ENCODE results near the gene TRAIP. TPM values are rescaled to one million over a fixed set of nuclear protein-coding genes. Genes with fewer than 3 reads are reported as not detected.
A peak's percentile ranks its signal among the peaks of the same experiment; 100 is the strongest.
"Not testable (repeated sequence)": the region's sequence is repeated elsewhere in the genome, so short reads cannot be mapped to it uniquely, and the experiment has no call there.

The TRAIP gene
- total RNA-seq, 6 experiments from 2014 or later, result 3.4 to 7.5 (median 6.3) TPM

DNA sequence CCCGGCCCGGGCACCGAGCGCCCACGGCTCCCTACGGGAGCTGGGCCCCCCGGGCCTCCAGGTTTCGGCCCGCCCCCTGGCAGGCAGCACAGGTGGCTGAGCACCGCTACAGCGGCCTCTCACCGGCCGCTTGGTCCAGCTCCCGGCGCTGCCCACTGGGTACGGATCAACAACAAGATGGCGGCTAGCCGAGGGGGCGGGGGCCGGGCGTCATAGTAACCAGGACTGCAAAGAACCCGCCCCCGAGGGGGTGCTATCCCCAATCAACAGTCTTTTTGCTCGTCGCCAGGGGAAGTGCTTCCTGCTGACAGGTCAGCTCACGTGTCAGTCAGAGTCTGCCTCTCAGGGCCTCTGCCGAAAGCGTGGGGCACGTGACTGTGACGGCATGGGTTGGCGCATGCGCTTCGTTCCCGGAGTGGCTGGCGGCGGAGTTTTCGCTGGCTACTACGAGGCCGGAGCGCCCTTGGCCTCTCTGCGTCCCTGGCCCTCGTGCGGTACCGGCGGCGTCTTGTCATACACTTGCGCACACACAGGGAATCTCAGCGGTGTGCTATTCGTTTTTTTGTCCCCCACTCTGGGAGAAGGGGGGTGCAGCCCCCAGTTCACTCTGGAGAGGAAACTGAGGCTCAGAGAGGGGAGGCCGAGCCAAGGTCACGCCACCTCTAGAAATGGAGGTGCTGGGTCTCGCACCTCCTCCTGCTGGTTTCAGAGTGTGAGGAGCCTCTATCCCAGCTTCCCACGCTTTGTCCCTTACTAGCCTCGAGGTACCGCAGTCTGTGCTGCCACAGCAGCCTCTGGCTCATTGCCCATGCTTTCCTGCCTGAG is 69.8 kb downstream of the TRAIP start, which contains the start of gene IP6K1:
Gene IP6K1 (minus strand): TSS at position 186 of the 825 bp plus-strand sequence. CDS start 38,502 bp downstream, outside the sequence.
- H3K9me3 Mint-ChIP-seq, result no peaks in the 10 kb centered on the region
- H3K27me3 Mint-ChIP-seq (ENCODE audit: insufficient read depth), result peaks cover 2% of the 10 kb centered on the region
- peaks cover 34% of the 10 kb centered on the region for H3K4me1 Mint-ChIP-seq (ENCODE audit: low read depth)
- DNase-seq, result peak; percentile 100
- H3K36me3 Mint-ChIP-seq (ENCODE audit: low read depth), result peaks cover 13% of the 10 kb centered on the region
- H3K4me3 Mint-ChIP-seq, result peak within 1 kb of the TSS; percentile 97
- H3K27ac Mint-ChIP-seq, result peak within 1 kb of the TSS; percentile 92
- TF ChIP-seq, protein P1, sequence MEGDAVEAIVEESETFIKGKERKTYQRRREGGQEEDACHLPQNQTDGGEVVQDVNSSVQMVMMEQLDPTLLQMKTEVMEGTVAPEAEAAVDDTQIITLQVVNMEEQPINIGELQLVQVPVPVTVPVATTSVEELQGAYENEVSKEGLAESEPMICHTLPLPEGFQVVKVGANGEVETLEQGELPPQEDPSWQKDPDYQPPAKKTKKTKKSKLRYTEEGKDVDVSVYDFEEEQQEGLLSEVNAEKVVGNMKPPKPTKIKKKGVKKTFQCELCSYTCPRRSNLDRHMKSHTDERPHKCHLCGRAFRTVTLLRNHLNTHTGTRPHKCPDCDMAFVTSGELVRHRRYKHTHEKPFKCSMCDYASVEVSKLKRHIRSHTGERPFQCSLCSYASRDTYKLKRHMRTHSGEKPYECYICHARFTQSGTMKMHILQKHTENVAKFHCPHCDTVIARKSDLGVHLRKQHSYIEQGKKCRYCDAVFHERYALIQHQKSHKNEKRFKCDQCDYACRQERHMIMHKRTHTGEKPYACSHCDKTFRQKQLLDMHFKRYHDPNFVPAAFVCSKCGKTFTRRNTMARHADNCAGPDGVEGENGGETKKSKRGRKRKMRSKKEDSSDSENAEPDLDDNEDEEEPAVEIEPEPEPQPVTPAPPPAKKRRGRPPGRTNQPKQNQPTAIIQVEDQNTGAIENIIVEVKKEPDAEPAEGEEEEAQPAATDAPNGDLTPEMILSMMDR (IDR thresholded peaks at IDR 0.05), result peak; percentile 32; the same call in 1 of the 2 replicates

GRCh38 chr3:49785565-49786356 is 70.6 kb downstream of the TRAIP start:
- peaks cover 13% of the 10 kb centered on the region for H3K36me3 Mint-ChIP-seq (ENCODE audit: low read depth)
- TF ChIP-seq, protein P1 (IDR thresholded peaks at IDR 0.05), result no peak
- H3K27ac Mint-ChIP-seq, result peak overlapping the region; percentile 82
- peak overlapping the region; percentile 97 for H3K4me3 Mint-ChIP-seq
- peak; percentile 36 for DNase-seq
- no peaks in the 10 kb centered on the region for H3K9me3 Mint-ChIP-seq
- H3K4me1 Mint-ChIP-seq (ENCODE audit: low read depth), result peaks cover 32% of the 10 kb centered on the region
- peaks cover 2% of the 10 kb centered on the region for H3K27me3 Mint-ChIP-seq (ENCODE audit: insufficient read depth)

DNA sequence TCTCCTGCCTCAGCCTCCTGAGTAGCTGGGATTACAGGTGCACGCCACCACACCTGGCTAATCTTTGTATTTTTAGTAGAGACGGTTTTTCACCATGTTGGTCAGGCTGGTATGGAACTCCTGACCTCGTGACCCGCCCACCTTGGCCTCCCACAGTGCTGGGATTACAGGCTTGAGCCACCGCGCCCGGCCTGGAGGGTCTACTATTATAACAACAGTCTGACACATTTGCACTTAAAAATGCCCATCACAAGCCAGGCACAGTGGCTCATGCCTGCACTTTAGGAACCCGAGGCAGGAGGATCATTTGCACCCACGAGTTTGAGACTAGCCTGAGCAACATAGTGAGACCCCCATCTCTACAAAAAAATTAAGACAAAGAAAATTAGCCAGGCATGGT is 74.1 kb downstream of the TRAIP start:
- H3K27ac Mint-ChIP-seq; H3K4me3 Mint-ChIP-seq; DNase-seq; H3K27me3 Mint-ChIP-seq (ENCODE audit: insufficient read depth); H3K9me3 Mint-ChIP-seq: not testable (repeated sequence)
- H3K36me3 Mint-ChIP-seq (ENCODE audit: low read depth), result peaks cover 23% of the 10 kb centered on the region
- peaks cover 35% of the 10 kb centered on the region for H3K4me1 Mint-ChIP-seq (ENCODE audit: low read depth)

- Mint-ChIP-seq H3K36me3 (ENCODE audit: low read depth) (peaks cover 23% of the 10 kb centered on the region), H3K4me1 (ENCODE audit: low read depth) (peaks cover 28% of the 10 kb centered on the region), H3K9me3 (no peaks in the 10 kb centered on the region), H3K4me3 (no peak overlapping the region), H3K27me3 (ENCODE audit: insufficient read depth) (peaks cover under 1% of the 10 kb centered on the region; the same call in 1 of the 2 replicates), H3K27ac (0 out of 2 replicates have a peak overlapping the region, but pooled peaks have one; percentile 21)
- no peak for DNase-seq
- TF ChIP-seq, protein P1 (IDR thresholded peaks at IDR 0.05), result no peak
Measured at GRCh38 chr3:49781415-49782199, 74.8 kb downstream of the TRAIP start.

DNA sequence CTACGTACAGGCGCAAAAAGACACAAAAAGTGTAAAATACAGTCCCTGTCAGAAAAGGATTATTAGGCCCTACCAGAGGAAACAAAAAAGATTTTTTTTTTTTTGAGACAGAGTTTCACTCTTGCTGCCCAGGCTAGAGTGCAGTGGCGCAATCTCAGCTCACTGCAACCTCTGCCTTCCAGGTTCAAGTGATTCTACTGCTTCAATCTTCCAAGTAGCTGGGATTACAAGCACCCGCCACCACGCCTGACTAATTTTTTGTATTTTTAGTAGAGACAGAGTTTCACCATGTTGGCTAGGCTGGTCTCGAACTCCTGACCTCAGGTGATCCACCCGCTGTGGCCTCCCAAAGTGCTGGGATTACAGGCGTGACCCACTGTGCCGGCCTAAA is 75.4 kb downstream of the TRAIP start:
- peaks cover 23% of the 10 kb centered on the region for H3K36me3 Mint-ChIP-seq (ENCODE audit: low read depth)
- not testable (repeated sequence) for H3K27me3 Mint-ChIP-seq (ENCODE audit: insufficient read depth); H3K27ac Mint-ChIP-seq; H3K9me3 Mint-ChIP-seq; H3K4me3 Mint-ChIP-seq; DNase-seq
- peaks cover 27% of the 10 kb centered on the region for H3K4me1 Mint-ChIP-seq (ENCODE audit: low read depth)
